GM21737 (cell line): Measurements from ENCODE around the gene STAMBPL1.
"Not testable (repeated sequence)": the region's sequence is repeated elsewhere in the genome, so short reads cannot be mapped to it uniquely, and the experiment has no call there.

ENCODE experiments used
- ATAC-seq: cut with Tn5 transposase; IDR thresholded peaks from one replicate; pipeline ENCODE4 v1.9.1; 2021; ENCODE audit warnings: mild to moderate bottlenecking, moderate library complexity; ENCODE audit not compliant: unreplicated experiment

Gene STAMBPL1

DNA sequence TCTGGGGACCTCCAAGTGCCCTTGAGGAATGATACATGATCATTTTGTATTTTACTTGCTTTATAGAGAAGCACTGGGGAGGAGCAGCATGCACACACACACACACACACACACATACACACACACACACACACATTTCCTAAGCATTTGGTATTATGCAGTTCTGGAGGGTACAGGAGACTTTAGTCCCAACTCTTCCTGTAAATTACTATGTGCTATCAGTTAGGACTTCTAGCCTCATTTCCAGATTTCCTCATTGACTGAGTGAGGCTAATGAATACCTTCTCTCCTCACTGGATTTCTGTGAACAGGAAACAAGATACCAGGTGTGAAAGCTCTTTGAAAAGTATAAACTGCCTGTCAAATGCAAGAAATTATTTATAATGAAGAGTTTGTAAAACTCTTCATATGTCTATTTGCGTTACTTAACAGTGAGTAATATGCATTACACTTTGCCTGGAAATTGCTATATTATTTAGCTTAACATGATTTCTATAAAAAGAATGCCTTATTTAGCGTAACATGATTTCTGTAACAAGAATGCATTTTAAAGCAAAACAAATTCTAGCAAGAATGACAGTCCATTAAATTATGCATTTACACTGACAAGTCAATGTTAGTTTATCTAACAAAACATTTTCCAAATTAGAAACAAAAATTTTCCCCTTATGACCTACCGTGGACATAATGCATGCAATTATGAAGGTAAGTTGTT, 38.3 kb downstream of the STAMBPL1 start:
- ATAC-seq = no peak

DNA sequence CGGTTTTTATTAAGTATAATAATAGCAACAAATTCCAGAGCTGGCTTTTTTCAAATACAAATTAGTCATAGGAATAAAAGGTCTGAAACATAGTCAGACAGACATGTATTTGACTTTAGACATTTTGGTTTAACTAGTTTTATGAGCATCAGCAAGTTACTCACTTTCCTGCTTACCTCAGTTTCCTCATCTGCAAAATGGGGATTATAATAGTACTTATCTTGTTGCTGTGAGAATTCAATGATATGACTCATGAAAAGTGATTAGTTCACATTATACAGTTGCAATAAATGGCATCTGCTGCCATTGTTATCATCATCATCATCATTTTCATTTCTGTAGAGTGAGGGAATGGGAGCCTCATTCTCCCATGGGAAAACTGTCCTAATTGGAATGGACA, 39.0 kb downstream of the STAMBPL1 start:
- ATAC-seq = no peak

GRCh38 chr10:88920198-88920597, 40.2 kb downstream of the STAMBPL1 start:
- no peak for ATAC-seq

- no peak for ATAC-seq
Observed at GRCh38 chr10:88920986-88921593, 41.0 kb downstream of the STAMBPL1 start.

DNA sequence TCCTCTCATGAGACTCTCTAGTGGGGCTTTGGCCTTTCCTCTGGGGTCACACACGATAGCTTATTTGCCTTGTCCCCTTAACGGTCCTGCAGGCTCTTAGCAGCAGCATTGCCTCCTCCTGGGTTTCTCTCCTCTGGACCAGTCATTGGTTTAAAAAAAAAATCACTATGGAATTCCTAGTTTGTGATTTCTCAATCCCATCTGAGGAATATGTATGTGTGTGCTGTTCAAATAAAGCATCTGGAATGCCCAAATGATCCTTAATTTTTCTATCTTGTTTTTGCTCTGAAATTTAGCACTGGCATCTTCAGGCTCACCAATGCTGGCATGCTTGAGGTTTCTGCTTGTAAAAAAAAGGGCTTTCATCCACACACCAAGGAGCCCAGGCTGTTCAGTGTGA, 42.0 kb downstream of the STAMBPL1 start:
- no peak for ATAC-seq

DNA sequence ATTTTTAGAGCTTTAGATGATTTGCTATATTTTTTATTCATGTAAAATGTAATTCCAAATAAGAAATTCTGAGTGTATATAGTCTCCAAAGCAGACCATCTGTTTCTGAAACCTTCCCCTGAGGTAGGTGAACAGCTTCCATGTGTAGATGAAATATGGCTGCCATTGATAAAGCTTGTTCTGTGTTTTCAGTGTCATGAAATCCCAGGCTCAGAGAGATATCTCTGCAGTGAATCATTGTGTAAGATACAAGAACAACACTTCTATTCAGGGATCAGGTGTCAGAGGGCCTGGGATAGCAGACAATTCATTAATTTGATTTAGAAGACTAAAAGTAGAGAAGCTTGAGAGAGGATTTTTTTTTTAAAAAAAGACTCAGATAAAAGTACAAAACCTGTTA, 43.5 kb downstream of the STAMBPL1 start:
- no peak for ATAC-seq

DNA sequence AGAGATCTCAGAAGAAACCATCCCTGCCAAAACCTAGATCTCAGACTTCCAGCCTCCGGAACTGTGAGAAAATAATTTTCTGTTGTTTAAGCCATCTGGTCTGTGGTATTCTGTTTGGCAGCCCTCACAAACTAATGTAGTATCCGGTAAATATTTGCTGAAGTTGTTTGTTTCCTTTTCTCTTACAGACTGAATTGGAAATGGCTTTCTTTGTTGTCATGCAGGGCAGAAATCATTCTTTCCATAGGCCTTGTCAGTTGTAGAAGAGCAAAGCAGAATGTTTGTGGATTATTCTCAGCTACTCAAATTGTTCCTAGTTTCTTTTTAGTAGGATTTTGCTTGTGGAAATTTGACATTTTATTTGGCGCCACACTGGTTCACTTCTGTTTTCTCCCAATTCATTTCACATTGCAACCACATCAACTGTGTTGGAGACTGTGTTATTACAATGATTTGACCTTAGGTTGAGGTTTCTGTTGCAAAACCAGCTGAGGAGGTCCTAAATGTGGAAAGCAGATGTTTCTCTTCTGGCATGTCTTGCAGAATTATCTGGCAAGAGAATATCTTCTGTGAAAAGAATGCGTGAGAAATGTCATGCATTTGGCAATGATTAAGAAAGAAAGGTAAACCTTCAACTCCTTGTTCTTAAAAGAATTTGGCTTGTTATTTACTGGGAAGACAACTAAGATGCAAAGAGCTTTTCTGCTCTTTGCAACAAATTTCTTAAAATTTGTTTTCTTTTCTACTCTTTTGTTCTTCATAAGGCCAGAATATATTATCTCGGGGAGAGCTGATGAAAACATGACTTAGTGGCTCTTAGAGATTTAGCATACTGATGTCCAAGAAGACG, 46.7 kb downstream of the STAMBPL1 start:
- ATAC-seq = no peak

DNA sequence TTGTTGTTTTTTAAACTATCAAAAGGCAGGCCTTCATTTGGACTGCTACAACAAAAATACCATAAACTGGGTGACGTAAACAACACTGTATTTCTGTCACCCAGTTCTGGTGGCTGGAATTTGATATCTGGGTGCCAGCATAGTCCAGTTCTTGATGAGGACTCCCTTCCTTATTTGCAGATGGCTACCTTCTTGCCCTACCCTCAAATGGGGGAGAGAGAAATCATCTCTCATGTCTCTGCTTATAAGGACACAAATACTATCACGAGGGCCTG, 47.3 kb downstream of the STAMBPL1 start:
- ATAC-seq = no peak

- no peak for ATAC-seq
Observed at GRCh38 chr10:88928254-88928653, 48.2 kb downstream of the STAMBPL1 start.

GRCh38 chr10:88931548-88931947, 51.5 kb downstream of the STAMBPL1 start:
- ATAC-seq = no peak

- not testable (repeated sequence) for ATAC-seq
Observed at GRCh38 chr10:88932029-88932428, 52.0 kb downstream of the STAMBPL1 start.

DNA sequence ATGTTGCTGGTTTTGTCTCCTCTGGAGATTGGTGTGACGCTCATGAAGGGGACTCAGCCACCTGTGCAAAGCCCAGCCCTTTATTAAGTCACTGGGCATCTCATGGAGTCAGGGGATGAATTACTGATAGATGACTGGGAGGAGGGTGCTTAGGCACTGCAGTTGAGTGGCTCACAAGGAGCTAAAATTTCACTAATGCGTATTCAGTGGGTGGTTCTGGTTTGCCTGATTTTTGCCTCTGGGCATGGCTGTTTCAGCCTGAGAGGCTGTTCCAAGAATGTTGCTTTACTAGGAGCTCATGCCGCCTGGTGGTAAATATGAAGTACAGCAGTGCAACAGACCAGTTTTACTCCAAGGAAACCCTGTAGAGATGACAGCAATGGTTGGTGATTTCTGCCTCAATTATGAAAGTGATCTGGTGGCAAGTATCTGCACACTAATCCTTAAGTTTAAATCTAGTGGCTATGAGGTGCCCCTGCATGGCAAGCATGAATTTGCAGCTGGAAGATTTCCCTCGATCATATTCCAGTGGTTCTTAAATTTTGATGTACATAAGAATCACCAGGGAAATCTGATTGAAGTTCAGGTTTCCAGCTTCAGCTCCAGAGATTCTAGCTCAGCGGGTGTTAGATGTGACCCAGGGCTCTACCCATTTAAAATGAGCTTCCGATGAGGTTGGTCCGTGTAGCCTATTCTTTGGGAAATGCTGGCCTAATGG, 52.7 kb downstream of the STAMBPL1 start:
- ATAC-seq = no peak

DNA sequence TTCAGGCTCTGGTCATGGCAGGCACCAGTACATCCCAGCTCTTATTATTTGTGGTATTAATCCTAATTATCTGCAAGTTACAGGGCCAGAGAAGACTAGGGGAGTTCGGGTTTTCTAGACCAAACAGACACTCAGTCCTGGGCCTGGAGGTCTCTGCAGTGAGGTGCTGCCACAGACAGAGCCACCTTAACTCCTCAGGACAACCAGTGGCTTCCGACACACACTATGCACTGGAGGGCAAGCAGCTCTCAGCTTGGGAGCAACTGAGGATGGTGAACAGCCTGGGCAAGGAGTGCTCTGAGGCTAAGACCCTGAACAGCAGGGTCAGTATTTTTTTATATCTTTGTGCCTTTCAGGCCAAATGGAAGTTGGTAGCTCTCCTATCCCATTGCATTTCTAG, 53.5 kb downstream of the STAMBPL1 start:
- ATAC-seq = no peak

DNA sequence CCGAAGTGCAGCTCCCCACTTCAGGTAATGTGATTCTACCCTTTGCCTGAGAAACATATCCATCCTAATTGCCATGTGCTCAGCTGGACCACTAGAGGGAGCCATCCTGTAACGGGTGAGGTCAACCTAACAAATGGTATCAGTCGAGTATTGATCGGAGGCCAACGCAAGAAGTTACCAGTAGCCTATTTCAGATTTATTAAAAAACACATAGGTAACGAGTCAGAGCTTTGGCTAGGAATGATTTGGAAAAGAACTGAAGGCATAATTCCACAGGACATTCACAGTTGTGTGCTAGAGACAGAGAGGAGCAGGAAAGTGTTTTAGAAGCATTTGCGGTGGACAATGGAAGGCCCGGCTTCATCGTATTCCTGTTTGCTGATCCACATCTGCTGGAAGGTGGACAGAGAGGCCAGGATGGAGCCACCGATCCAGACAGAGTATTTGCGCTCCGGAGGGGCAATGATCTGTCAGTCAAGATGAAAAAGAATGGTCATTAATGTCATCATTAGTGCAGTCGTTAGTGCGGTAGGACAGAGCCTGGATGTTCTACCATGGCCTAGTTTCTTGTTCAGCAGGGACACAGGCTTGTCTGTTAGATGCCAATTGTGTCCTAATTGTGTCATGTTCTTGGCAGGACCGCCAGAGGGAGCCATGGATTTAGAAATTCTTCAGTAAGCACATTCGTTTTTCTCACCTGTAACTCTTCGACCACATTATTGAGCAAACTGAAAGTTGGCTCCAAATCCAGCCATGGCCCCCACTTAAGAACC, 55.0 kb downstream of the STAMBPL1 start:
- peak; percentile 49 for ATAC-seq

DNA sequence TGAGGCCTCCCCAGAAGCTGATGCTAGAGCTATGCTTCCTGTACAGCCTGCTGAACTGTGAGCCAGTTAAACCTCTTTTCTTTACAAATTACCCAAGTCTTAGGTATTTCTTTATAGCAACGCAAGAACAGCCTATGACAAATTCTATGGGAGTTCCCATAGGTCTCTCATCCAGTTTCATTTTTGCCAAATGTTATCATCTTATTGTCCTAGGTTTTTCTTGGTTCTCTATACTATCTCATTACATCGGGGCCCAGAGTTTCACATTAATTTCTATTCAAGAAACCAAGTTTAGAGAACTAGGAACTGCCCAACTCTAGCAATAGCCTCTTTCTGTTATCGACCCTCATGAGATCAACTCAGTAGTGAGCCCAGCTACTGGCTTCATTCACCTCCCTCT, 56.6 kb downstream of the STAMBPL1 start:
- no peak for ATAC-seq

DNA sequence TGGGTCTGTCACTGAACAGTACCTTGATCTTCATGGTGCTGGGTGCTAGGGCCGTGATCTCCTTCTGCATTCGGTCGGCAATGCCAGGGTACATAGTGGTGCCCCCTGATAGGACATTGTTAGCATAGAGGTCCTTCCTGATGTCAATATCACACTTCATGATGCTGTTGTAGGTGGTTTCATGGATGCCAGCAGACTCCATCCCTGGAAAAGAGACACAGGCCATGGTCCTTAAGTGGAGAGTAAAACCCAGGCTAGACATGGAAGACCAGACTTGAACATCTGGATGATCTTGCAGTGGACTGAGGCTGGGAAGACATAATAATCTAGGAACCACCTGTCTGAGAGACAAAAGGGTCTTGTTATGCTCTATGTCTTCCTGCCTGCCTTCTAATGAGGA, 58.0 kb downstream of the STAMBPL1 start:
- no peak for ATAC-seq

DNA sequence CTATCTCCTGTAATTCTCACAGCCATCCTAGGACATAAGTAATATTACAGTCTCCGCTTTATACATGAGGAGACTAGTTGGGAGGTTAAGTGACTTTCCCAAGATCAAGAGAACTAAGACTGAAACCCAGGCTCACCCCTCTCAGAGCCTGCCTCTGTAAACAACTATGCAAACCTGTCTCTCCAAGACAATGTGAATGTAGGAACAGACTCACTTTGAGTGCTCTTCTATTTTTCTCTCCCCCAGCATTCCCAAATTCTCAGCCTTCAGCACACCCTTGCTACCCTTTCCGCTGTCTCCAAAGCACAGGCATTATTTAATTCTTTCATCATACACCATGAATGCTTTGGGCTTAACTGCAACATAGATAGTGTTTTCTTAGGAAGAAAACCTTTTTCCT, 58.9 kb downstream of the STAMBPL1 start:
- no peak for ATAC-seq

DNA sequence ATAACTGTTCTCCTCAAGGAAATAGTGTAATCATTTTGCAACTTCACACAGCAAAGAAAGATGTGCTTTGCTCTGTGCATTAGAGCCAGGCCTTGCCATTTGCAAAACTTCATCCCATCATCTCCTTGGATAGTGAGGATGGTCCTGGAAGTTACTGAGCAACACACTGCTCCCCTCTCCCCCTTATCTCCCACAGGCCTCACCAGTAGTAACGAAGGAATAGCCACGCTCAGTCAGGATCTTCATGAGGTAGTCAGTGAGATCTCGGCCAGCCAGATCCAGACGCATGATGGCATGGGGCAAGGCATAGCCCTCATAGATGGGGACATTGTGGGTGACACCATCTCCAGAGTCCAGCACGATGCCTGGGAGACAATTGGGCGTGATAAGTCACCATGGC, 61.0 kb downstream of the STAMBPL1 start:
- no peak for ATAC-seq

DNA sequence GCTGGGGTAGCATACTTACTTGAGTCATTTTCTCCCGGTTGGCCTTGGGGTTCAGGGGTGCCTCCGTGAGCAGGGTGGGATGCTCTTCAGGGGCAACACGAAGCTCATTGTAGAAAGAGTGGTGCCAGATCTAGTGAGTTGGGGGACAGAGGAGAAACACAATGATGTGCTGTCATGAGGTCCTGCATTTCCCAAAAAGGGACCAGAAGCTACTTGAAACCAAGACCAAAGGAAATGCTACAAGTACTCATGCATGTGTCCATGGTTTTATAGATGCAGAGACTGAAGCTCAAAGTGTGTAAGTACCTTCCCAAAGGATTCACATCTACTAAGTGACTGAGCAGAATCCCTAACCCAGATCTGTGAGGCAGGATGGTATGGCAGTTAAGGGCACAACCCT, 63.7 kb downstream of the STAMBPL1 start:
- no peak for ATAC-seq

DNA sequence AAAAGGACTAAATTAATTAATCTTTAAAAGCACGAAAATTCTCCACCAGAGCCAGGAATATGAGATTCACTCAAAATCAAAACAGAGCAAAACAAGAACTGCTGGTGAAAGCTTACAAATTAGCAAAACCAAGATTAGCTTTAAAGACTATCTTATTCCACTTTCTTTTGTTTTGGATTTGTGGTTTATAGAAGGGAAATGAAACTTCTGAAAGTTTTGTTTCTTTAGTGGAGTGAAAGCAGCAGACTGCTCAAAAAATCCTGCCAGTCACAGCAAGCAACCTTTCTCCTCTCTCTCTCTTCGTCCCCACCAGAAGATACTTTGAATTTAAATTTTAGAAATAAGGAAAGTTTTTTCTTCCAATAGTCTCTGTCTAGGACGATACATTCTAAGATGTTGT, 64.8 kb downstream of the STAMBPL1 start:
- ATAC-seq = no peak

DNA sequence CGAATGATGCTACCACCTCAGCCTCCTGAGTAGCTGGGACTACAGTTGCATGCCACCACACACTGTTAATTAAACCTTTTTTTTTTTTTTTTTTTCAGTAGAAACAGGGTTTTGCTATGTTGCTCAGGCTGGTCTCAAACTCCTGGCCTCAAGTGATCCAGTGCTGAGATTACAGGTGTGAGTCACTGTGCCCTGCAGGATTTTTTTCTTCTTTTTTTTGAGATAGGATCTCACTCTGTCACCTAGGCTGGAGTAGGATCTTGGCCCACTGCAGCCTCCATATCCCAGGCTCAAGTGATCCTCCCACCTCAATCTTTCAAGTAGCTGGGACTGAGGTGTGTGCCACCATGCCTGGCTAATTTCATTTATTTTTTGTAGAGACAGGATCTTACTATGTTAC, 66.2 kb downstream of the STAMBPL1 start:
- no peak for ATAC-seq
